GM21576 (cell line): Measurements from ENCODE around the gene PADI1.

Experiments
- ATAC-seq: cut with Tn5 transposase; IDR thresholded peaks from one replicate; pipeline ENCODE4 v1.9.1; 2021; ENCODE audit warnings: mild to moderate bottlenecking, moderate library complexity; ENCODE audit not compliant: unreplicated experiment

PADI1 gene

GRCh38 chr1:17204546-17205440, at the start of gene PADI1:
Gene PADI1 (plus strand): TSS chr1:17205128. CDS start chr1:17205218, 90 bp downstream.
- ATAC-seq = no peak

GRCh38 chr1:17155257-17155920, 49.5 kb upstream of the PADI1 start:
- no peak for ATAC-seq

DNA sequence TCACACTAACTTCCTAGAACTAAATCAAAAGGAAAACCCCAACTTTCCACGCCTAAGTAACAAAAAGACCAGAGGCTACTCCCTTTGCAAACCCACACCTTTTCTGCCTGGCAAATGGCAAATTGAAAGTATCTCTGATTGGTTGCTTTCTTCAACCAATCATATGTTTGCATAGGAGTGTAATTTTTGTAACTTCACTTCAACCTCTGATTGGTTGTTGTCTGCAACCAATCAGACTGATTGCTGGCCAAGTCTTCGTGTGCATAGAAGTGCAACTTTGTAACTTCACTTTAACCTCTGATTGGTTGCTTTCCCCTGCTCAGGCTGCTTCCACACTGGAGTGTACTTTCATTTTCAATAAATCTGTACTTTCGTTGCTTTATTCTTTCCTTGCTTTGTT, 48.8 kb upstream of the PADI1 start:
- no peak for ATAC-seq

DNA sequence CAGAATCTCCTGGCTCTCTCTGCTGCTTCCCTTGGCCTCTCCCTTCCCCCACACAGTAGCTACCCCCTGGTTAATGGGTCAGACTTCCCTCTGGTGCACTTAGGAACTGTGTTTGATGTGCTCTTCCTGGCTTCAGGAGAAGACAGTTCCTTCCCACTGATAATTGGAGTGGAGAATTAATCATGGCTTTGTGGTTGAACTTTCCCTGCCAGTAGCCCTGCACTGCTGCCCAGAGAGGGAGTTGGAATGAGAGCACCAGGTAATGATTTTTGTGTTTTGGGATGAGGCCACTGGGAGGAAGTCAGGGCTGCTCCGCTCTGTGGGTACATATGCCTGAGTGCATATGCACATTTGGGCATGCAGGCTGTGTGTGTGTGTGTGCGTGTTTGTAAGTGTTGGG, 46.0 kb upstream of the PADI1 start:
- ATAC-seq = no peak

DNA sequence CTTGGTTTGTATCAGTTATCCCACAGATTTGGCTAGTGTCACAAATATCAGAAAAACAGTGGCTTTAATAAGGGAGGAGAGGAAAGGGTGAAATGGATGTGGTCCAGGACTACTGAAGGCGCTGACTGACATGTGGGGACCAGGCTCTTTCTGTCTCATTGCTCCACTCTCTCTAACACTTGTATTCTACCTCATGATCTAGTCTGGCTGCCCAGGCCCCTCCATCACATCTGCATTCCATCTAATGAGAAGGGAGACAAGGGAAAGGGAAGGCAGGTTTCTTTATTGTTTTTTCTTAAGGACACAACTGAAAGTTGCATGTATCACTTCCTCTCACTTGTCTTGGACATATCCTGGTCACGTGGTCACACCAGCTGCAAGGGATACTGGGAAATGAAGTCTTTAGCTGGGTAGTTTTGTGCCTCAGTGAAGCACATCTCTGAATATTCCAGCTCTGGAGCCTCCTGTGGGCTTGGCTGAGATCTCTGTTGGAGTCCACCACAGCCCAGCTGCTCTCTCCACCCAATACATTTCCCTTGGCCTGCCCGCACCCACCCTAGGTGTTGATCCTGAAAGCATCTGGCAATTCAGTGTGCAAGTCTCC, 43.7 kb upstream of the PADI1 start:
- no peak for ATAC-seq

GRCh38 chr1:17161926-17162800, 42.8 kb upstream of the PADI1 start:
- no peak for ATAC-seq

- no peak for ATAC-seq
Measured at GRCh38 chr1:17162941-17163340, 42.0 kb upstream of the PADI1 start.

DNA sequence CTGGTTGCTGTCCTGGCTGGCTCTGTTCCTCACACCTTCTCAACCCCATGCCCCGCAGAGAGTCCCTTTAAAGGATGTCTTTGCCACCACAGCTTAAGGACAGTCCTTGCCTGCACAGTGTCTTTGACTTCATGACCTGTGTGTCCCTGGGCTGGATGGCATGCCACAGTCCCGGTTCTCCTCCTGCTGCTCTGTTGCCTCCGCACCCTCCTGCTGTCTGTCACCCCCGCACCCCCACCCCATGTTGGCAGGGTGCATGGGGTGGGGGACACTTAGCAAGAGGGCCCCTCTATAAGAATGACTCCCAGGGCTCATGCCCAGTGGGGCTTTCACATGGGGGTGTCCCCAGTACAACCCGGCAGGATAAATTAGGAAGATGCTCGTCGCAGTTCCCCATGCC, 41.6 kb upstream of the PADI1 start:
- ATAC-seq = no peak

DNA sequence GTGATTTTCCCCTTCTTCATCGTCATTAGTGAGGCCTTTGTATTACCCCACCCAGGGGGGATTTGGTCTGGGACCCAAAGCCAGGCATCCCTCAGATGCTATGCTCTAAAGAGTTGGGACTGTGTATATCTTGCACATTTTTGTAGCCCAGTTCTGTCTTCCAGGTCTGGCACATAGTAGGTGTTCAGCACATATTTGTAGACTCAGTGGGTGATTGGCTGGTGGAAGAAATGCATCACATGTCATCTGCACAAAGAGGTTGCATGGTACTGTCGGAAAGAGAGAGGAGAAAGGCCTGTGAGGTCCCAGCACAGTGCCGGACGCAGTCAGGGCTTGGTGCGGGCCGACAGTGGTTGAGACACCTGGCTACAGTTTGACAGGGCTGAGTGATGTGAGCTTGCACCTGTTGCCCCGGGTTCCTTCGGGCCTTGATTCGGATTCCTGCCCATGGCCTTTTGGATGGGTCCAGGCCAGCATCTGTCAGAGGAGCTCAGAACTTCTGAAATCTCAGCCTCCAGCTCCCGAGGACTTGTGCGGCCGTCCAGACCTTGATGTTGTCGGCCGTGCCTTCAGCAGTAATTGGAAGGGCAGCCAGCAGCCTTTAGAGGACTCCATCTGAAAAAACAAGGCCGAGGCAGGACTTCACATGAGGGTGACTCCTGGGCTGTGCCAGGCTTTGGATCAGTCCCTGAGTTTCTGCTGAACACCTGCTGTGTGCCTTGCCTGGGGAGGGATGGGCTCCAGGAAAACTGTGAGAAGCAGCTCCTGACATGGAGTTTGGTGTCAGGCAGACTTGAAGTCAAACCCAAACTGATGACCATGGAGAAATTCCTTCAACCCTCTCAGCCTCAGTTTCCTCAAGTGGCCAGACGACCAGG, 40.9 kb upstream of the PADI1 start:
- ATAC-seq = no peak

DNA sequence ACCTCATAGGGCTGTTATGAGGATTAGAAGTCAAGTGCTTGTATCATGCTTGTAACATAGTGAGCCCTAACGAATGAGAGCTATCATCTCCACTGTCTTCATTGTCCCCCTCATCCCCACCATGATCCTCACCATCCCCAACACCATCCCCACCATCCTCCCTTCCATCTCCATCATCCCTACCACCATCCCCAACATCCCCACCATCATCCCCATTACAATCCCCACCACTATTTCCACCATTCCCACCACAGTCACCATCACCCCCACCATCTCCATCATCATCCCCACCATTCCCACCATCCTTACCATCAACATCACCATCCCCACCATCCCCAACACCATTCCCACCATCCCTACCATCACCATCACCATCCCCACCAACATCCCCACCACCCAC, 39.1 kb upstream of the PADI1 start:
- ATAC-seq = no peak

DNA sequence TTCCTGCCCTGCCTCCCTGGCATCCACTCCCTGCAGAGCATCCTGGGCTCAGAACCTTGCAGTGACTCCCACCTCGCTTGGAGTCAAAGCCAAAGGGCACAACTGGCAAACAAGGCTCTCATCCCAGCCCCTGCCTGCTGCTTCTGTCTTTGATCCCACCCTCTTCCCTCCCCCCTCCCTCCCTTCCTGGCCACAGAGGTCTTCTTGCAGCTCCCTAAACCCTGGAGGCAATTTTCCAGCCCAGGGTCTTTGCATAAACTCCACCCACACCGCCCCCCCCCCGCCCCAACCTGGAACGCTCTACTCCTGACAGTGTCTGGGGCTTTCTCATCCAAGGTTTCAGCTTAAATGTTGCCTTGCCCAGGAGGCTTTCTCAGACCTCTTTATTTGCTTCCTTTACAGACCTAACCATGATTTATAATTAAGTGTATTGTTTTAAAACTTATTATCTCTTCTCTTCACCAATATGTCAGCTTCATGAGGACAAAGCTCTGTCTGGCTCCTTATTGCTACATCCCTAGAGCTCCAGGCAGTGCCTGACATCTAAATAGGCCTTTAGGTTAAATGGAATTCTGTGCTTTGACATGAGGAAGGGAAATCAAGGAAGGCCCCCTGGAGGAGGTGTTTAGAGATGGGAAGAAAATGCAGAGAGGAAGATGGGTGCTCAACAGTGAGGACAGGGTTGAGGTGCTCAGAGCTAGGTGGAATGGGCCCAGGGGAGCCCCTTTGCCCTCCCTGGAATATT, 37.7 kb upstream of the PADI1 start:
- no peak for ATAC-seq

- no peak for ATAC-seq
Measured at GRCh38 chr1:17167786-17168090, 37.2 kb upstream of the PADI1 start.

DNA sequence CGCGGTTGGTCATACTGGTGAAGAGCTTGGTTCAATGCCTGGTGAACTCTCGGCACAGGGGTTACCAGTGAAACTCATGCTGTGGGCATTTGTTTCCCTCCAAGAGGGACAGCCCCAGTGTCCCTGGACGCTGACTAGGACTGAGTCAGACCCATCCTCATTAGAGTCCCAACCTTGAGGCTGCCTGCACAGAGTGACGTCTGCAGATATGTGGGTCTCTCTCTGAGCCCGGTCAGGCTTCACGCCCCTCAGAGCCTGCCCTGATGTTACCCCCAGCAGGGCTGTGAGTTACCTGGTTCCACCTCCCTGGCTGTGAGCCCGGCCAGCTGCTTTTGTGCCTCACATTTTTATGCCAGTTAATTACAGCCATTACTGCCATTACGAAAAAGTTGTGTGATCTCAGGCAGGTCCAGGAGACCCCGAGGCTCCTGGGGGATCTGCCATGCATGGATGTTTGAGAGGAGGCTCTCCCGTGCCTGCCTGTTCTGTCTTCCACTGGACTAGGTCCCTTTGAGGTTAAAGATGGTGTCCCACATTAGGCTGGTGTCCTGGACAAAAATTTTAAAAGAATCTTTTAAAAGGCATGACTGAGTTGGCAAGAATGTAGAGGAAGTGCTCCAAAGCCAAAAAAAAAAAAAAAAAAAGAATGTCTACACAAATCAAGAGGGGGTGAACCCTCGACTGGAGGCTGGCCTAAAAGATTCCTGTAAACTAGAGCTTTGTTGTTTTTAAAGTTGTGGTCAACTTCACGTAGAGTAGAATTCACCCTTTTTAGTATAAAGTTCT, 36.6 kb upstream of the PADI1 start:
- ATAC-seq = no peak

GRCh38 chr1:17170571-17170970, 34.4 kb upstream of the PADI1 start:
- ATAC-seq = no peak

- no peak for ATAC-seq
Measured at GRCh38 chr1:17173217-17173616, 31.7 kb upstream of the PADI1 start.

DNA sequence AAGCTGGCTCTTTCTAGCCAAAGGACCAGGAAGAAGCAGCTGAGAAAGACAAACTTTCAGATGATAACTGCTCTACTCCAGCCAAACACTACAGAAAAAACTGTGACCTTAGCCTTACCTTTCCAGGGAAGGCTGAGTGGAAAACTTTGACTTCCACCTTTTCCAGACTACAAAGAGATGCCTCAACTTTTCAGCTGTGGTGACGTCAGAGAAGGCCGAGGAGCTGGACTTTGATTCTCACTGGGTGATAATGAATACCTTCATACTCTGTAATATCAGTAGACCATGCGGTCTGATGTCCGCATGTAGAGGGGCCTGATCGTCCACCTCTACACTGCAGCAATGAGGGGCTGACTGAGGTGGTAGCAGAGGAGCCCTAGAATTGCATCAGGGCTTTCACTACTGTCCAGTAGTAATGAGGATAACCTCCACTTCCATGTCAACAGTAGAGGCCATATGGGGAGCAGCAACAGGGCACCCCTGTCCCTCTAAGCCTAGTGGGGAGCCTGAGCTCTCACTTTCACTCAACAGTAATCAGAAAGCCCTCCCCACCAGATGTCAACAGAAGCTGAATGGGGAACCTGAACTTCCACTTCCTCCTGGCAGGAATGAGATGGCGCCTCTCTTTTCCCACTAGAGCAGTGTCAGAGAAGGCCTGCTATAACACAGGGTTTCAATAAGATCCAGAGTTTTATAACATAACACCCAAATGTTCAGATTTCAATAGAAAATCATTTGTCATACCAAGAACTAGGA, 28.4 kb upstream of the PADI1 start:
- no peak for ATAC-seq

GRCh38 chr1:17177651-17178050, 27.3 kb upstream of the PADI1 start:
- no peak for ATAC-seq
